AG09309 (cell line): Measurements from ENCODE around the gene ZNF83.
"Not testable (repeated sequence)": the region's sequence is repeated elsewhere in the genome, so short reads cannot be mapped to it uniquely, and the experiment has no call there.

Source experiments
- DNase-seq: peaks from one replicate; pipeline ENCODE4 v3.0.0-alpha.2; 2010; ENCODE audit warnings: low read depth
- H3K4me3 ChIP-seq: 2 replicates; pipeline ENCODE4 v1.5.1; 2011; ENCODE audit warnings: mild to moderate bottlenecking, low read depth, low read length, moderate library complexity; ENCODE audit not compliant: control insufficient read depth
- CTCF ChIP-seq: IDR thresholded peaks from 2 replicates; pipeline ENCODE4 v1.5.1; 2011; ENCODE audit warnings: mild to moderate bottlenecking, low read depth, low read length, inconsistent platforms; ENCODE audit not compliant: insufficient read depth, control insufficient read depth; ENCODE audit errors: missing control alignments

ZNF83 gene

GRCh38 chr19:52640916-52641315 lies 2.8 kb upstream of the ZNF83 start:
- no peak for DNase-seq
- H3K4me3 ChIP-seq, result no peak overlapping the region
- TF ChIP-seq CTCF, result no peak

GRCh38 chr19:52639996-52640395 lies 1.8 kb upstream of the ZNF83 start:
- TF ChIP-seq CTCF, result no peak
- H3K4me3 ChIP-seq, result no peak overlapping the region
- no peak for DNase-seq

DNA sequence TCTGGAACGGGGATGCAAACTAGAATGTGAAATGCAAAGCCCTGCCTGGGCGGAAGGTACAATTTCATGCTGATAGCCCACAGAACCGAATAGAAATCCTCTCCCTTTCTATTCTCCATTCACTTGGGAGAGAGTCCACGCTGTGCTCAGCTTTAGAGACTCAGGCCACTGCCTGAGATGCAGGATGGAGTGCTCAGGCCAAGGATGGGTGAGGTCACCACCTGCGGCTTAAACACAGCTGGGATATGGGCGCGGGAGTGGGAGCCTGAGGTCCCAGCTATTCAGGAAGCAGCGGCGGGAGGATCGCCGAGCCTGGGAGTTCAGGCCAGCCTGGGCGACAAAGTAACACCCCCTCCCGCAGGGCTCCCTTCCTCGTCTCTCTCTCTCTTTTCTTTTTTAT lies 446 bp upstream of the ZNF83 start:
- peak overlapping the region; percentile 83 for H3K4me3 ChIP-seq
- no peak for TF ChIP-seq CTCF
- DNase-seq, result no peak

DNA sequence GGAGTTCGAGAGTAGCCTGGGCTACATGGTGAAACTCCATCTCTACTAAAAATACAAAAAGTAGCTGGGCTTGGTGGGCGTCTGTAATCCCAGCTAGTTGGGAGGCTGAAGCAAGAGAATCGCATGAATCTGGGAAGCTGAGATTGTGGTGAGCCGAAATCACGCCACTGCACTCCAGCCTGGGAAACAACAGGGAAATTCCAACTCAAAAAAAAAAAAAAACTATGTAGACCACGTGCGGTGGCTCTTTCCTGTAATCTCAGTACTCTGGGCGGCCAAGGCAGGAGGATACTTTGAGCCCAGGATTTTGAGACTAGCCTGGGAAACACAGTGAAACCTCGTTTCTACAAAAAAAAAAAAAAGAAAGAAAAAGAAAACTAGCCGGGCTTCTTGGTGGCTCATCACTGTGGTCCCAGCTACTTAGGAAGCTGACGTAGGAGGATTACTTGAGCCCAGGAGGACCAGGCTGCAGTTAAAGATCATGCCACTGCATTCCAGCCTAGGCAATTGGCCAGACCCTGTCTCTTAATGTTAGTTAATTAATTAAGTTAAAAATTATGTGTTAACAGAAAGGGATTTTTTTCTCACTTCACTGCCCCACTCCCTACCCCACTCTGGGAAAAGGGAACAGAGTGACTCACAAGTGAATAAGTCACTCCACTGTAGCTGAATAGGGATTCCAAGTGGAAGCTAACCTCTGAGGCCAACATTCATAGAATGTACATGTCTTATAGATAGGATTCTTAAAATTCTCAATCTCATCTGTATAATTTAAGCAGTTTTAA lies 2.2 kb downstream of the ZNF83 start:
- peak; percentile 46 for DNase-seq
- no peak for TF ChIP-seq CTCF
- no peak overlapping the region; the same call in 1 of the 2 replicates for H3K4me3 ChIP-seq

DNA sequence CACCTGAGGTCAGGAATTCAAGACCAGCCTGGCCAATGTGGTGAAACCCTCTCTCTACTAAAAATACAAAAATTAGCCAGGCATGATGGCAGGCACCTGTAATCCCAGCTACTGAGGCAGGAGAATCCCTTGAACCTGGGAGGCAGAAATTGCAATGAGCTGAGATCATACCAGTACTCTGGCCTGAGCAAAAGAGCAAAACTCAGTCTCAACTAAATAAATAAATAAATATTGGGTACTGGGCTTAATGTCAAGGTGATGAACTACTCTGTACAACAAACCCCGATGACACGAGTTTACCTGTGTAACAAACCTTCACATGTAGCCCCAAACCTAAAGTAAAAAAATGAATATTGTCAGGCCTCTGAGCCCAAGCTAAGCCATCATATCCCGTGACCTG lies 10.7 kb downstream of the ZNF83 start:
- not testable (repeated sequence) for H3K4me3 ChIP-seq, DNase-seq

DNA sequence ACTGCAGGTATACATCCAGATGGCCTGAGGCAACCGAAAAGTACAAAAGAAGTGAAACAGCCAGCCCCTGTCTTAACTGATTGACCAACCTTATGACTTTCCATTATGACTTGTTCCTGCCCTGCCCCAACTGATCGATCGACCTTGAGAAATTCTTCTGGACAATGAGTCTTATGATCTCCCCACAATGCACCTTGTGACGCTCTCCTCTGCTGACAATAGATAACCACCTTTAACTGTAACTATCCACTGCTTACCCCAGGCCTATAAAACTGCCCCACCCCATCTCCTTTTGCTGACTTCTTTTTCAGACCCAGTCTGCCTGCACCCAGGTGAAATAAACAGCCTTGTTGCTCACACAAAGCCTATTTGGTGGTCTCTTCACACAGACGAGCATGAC lies 11.2 kb downstream of the ZNF83 start:
- no peak for DNase-seq
- no peak overlapping the region for H3K4me3 ChIP-seq
- no peak for TF ChIP-seq CTCF

DNA sequence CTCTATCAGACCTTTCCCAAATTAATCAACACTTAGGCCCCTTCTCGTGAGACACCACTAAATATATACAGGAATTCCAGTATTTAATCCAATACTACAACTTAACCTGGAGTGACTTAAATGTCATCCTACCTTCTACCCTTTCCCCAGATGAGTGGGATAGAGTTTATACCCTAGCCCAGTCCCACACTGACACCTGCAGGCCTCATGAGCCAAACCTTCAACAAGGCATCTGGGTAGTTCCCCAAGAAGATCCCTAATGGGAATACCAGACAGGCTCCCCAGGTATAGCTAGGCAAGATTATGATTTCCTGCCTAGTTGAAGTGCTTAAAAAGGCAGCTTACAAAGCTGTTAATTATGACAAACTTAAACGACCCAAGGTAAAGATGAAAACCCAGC lies 15.9 kb downstream of the ZNF83 start:
- DNase-seq, result no peak
- H3K4me3 ChIP-seq, result no peak overlapping the region
- TF ChIP-seq CTCF, result no peak
